ENCODE measurements around the gene PTK7.
"Not testable (repeated sequence)": the region's sequence is repeated elsewhere in the genome, so short reads cannot be mapped to it uniquely, and the experiment has no call there.

Gene PTK7

DNA sequence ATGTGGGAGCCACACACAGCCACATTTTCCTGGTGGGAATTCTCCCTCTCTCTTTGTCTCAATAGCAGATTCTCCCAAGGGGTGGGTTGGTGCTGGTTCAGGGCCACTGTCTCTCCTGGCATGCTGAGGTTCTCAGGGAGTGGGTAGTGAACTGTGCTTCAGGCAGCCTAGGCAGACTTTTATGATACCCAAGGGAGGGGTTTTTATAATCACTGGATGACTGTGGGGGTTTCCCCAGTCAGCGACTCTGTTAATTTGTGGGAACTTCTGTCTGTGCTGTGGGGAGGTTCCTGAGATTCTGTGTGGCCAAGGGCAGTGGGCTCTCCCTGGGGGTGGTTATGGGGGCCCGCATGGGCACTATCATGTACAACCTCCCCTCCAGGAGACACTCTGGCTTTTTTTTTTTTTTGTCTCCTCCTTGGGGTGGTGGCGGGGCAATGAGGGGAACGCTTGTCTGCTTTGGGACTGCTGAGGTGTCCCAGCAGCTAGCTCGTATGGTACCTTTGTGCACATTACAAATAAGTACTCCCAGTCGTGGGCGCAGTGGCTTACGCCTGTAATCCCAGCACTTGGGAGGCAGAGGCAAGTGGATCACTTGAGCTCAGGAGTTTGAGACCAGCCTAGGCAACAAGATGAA, 10.0 kb downstream of the PTK7 start:
- no peak for DNase-seq (ENCODE audit: low spot score)

DNA sequence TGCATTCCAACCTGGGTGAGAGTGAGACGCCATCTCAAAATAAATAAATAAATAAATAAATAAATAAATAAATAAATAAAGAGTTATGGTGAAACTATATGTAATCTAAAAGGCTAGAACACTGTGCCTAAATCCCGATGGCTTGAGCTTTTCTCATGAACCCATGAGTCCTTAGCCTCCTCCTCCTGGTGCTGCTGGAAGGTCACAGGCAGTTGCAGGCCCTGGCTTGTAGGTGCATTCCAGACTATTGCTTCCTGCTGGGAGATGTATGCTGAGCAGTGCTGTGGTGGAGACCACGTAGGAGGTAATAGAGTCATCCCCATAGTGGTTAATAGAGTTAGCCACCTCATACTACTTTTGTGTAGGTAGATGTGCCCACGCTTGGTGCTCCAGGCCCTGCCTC, 12.5 kb downstream of the PTK7 start:
- no peak for DNase-seq (ENCODE audit: low spot score)

DNA sequence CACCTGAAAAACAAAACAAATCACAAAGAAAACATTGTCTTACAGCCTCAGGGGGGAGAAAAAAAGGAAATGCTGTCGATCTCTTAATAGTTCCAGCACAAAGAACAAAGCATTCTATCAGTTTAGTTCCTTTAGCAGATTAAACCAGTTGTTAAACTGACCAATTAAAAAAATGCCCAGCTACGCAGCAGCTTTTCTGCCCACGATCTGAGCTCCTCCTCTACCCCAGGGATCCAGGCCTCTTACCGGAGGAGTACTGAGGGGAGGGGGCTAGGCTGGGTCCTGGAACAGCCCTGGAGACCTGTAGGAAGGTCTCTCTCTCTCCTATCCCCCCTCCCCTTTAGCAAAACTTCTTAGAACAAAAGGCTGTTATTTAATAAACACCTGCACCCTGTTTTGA, 13.4 kb downstream of the PTK7 start:
- no peak for DNase-seq (ENCODE audit: low spot score)

DNA sequence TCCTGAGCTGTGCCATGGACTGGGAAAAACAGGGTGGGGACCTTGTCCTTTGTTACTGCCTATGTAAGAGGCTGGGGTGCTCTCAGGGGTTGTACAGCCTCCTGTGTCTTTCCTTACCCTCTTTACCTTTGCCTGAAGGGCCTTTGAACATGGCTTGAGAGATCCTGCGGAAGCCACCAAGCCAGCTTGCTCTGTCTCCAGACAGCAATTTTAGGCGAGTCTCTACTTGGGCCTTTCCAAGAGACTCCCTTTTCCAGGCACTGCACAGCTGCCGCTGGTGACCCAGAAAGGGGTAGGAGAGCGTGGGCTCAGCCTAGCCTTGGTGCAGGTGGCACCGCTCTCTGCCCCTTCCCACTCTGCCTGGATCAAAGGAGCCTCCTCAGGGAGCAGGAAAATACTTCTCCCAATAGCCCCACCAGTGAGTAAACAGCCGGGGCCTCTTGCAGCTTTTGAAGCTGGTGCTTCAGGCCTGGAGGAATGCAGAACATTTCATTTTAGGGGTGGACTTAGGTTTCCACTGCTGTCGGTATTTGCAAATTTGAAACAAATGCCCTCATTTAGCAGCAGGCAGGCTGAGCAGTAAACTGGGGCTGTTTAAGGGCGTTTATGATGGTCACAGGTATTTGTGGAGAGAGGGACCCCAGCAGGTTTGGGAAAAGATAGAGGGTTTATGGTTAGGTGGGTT, 13.9 kb downstream of the PTK7 start:
- no peak for DNase-seq (ENCODE audit: low spot score)

DNA sequence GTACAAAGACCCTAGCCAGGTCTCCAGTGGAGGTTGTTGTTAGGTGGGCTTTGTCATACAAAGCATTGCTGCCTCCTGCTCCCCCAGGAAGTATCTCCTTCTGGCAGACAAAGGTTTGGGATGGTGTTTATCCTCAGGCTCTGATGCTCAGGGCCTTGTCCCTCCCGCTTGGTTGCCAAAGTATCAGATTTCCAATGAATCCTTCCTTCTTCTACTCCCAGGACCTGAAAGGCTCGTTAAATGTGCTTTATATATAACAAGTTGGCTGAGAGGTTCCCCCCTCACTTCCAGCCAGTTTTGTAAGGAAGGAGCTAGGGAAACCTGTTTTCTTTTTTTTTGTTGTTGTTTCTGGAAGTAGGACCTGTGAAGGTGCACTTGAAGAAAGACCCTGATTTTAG, 14.4 kb downstream of the PTK7 start:
- DNase-seq (ENCODE audit: low spot score): no peak

DNA sequence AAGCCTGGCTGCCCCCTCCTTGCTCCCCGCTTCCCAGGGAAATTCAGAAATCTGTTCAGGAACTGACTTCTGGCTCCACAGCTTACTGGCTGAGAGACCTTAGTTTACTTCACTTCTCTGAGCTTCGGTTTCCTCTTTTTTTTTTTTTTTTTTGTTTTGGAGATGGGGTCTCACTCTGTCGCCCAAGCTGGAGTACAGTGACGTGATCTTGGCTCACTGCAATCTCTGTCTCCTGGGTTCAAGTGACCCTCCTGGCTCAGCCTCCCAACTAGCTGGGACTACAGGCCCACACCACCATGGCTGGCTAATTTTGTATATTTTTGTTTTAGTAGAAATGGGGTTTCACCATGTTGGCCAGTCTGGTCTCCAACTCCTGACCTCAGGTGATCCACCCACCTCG, 14.9 kb downstream of the PTK7 start:
- DNase-seq (ENCODE audit: low spot score): no peak

DNA sequence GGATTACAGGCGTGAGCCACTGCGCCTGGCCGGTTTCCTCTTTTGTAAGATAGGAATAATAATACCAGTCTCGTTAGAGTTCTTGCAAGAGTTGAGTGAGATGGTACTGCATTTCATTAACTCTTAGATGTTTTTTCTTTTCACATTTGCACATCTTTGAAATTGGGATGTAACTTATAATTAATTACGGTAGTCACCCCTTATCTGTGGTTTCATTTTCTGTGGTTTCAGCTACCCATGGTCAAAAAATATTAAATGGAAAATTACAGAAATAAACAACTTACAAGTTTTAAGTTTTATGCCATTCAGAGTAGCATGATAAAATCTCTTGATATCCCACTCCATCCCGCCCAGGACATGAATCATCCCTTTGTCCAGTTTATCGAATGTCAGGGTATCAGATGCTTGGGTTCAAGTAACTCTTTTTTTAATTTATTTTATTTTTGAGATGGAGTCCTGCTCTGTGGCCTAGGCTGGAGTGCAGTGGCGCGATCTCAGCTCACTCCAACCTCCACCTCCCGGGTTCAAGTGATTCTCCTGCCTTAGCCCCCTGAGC, 15.4 kb downstream of the PTK7 start:
- no peak for DNase-seq (ENCODE audit: low spot score)

DNA sequence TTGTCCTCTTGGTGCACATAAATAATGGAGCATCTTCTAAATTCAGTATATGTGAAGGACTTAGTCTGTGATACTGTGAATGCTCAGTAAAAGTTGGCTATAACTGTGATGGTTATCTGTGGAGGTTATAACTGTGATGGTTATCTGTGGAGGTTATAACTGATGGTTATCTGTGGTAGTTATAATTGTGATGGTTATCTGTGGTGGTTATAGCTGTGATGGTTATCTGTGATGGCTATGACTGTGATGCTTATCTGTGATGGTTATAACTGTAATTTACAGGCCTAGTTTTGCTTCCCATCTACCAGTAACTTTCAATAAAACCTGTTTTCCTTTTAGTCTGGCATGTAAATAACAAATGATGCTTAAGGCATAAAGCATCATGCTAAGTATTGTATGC, 16.5 kb downstream of the PTK7 start:
- no peak for DNase-seq (ENCODE audit: low spot score)

DNA sequence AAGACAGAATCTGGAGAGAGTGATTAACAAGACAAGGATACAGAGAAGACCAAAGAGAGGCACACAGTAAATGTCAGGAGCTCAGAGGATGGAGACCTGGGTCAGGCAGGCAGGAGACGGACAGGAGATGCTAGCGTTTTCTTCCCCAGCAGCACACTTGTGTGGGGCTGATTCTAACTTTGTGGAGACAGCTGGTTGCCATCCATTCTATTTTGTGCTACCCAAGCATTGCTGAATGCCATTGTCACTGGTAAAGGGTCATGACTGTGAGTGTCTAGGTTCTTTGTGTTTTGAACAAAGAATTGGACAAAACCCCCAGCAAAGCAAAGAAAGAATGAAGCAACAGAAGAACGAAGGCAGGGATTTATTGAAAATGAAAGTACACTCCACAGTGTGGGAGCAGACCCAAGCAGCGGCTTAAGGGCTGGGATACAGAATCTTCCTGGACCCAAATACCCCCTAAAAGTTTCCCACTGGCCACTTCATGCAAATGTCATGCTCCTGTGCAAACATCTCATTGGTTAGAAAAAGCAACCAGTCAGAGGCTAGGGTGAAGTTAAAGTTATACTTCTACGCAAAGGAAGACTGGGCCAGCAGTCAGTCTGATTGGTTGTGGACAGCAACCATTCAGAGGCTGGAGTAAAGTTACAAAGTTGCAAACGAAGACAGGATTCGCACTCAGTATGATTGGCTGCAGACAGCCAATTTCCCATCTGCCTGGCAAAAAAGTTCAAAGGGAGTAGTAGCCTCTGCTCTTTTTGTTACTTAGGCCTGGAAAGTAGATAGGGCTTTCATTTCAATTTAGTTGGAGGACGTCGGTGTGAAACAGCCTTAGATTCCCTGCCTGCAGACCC, 17.5 kb downstream of the PTK7 start:
- no peak for DNase-seq (ENCODE audit: low spot score)

DNA sequence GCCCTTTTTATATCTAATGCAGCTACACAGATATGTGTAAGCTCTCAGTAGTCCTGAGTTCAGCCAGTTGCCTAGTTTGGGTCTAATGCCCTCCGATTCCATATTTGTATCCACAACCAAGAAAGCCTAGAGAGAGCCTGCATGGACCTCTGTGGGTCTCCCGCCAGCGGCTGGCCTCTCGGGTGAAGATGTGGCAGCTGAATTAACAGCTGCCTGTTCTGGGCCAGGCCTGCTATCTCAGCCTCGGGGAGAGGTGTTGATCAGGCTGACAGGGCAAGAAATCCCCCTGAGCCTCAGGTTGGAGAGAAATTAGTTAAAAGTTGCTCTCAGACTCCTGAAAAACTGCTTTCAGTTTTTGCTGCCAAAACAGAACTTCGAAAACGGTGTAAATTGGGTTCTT, 19.8 kb downstream of the PTK7 start:
- DNase-seq (ENCODE audit: low spot score): no peak

DNA sequence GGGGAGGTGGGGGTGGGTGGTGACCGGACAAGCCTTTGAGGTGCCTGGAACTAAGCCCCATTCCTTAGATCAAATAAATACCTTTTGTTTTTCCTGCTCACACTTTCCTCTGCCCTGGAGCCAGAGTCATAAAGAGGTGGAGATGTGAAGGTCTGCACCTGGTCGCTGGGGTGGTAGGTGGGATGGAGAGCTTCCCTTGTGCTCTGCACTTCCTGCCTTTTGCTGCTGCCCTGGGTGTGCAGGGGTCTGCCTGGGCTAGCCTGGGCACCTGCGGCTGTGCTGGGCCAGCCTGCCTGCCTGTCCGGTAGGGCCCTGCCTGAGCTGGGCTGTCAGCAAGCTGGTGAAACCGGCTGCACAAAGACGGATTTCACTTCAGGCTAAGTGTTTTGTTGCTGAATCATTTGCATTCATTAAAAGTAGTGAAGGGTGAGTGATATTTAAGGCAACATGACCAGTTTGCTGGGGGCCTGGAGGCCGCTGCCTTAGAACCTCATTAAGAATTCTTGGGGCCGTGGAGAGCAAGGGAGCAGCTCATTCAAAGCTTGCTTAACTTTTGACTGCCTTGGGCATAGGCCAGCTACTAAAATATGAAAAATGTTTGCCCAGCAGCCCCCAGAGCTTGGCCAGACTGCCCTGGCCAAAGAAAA, 20.5 kb downstream of the PTK7 start:
- DNase-seq (ENCODE audit: low spot score): no peak

DNA sequence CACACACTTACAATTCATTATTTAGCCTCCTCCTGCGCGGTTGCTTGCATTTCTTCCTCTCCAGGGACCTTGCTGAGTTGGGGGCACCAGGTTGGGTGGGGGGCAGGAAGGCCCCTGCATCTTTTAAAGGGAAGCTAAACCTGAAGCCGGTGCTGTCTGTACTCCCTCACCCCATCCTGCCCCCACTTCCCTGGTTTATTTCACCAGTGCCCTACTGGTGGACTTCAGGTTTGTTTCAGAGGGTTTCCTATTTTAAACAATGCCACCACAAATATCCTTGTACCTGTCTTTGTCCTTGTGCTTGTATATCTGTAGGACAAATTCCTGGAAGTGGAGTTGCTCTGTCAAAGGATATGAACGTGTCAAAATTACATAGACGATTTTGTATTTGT, 21.0 kb downstream of the PTK7 start:
- no peak for DNase-seq (ENCODE audit: low spot score)

DNA sequence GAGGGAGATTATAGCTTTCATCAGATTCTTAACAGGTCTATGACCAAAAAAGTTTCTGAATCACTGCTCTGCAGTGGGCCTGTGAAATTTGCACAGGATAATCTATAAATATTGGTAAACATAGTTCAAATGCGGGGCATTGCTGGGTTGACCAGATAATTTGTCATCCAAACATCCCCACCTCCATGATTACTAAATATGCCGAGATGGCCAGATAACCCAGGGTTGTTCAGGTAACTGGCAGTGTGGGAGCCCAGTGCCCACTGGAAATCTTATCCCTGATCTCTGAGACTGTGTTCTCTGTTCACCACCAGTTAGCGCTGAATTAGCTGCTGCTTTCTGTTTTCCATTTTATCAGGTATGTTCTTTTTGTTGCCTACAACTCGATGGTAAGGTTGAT, 21.4 kb downstream of the PTK7 start:
- DNase-seq (ENCODE audit: low spot score): no peak

DNA sequence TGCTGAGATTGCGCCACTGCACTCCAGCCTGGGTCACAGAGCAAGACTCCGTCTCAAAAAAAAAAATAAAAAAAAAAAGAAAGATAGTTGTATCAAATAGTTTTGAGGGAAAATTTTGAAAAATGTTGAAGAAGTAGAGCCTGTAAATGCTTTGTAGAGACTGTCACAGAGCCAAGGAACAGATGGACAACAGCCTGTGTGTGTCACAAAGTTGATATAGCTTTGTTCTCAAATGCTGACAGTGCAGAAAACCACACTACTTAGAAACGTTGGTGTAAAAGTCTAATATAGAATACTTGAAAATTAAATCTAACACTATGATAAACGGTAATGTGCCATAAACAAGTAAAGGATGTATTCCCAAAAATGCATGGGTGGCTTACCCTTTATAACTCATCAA, 25.4 kb downstream of the PTK7 start:
- no peak for DNase-seq (ENCODE audit: low spot score)

DNA sequence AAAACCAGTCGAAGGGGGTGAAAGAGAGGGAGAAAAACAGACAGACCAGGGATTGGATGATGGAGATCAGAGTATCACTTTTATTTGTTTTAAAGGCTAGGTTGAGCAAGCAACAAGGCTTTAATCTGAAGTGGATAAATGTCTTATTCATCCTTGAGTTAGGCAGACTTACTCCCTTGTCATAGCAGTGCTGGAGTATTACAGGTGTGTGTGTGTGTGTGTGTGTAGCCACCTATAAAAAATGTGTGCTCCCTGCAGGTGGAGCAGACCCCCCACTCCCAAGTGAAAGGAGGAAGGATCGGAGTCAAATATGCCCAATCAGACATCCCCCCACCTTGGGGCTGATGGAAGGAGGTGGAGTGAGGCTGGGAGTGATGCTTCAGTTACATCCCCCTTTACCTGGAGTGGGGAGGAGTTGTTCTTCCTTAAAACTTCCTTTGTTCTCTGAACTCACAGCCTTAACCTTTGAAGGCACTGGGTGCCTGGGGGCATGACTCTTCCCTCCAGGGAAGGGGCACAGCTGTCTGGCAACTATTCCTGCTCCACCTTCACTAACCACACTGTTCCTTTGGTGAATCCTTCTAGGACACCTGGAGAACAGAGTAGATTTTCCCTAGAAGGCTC, 27.3 kb downstream of the PTK7 start:
- DNase-seq (ENCODE audit: low spot score): no peak

DNA sequence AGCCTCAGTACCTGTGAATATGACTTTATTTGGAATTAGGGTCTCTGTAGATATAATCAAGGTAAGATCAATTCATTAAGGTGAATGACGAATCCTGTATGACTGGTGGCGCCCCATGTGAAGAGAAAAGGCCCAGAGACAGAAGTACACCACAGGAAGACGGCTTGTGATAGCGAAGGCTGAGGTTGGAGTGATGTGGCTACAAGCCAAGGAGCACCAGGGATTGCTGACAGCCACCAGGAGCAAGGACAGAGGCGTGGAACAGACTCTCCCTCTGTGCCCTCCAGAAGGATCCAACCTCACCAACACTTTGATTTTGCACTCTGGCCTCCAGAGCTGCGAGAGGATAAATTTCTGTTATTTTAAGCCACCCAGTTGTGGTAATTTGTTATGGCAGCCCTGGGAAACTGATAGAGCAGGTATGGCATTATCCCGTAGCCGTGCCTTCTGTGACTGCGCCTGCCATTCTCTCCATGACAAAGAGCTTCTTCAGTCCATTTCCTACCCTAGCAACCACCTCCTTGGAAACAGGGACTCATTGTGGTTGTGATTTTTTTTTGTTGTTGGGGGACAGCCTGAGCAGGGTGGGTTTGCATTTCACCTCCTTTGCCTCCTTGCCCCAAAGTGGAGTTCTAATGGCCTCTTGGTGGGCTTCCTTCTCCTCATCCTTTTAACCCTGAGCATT, 29.6 kb downstream of the PTK7 start:
- no peak for DNase-seq (ENCODE audit: low spot score)

DNA sequence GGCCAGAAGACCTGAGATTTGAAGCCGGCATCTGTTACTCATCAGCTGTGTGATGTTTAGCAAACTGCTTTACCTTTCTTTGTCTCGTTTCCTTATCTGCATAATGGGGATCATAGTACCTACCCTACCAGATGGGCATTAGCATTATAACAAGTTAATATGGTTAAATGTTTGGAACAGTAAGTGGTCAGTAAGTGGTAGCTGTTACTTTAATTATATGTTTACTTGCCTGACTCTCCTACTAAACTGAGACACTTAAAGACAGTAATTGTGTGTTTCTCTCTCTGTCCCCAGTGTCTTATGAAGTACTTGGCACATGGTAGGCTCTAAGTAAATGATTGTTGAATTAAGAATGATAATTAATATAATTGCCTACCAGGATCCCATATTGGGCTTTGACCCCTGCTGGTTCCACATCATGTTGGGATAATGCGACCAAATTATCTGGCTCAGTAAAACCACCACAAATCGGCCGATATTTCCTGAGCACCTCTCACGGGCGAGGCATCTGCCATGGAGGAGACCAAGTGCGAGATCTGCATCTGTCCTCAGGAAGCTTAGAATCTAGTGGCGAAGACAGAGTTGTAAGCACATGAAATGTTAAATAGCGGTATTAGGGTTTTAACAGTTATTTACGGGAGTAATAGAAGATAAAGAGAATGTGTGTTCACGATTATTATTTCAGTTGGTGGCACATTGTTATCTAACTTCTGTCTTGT, 31.4 kb downstream of the PTK7 start:
- no peak for DNase-seq (ENCODE audit: low spot score)

DNA sequence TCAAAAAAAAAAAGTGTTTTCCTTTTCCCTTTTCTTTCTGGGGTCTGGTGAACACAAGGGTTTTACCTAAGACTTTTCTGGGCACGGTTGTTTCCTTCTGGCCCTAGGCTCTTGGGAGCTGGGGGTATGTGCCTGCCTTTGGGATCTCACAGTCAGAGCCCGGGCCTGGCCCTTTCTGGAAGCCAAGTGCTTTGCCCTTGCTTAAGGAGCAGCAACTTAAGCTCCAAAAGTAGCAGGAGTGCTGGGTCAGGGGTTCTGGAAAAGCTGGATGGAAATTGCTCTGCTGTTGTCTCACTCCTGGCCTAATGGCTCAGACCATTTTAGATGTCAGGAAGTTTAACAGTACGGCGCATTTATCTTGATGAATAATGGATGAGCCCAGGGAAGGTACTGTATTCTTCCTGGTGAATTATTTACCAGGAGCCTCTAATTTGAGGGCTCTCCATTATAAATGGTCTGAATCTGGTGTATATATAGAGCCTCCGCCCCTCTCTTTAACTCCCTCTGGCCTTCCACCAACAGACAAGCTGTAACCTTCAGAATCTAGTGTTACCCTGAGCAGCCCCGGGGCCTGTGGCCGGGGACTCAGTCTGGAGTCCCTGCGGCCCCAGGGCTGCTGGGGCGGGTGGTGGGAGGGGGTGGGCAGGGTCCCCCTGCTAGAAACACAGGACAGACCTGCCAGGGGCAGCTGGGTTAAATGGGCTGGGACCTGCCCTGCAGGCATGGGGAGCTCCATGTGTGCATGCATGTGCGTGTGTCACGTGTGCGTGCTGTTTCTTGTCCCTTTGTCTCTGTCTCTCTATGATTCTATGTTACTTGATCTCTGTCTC, 37.5 kb downstream of the PTK7 start:
- no peak for DNase-seq (ENCODE audit: low spot score)

DNA sequence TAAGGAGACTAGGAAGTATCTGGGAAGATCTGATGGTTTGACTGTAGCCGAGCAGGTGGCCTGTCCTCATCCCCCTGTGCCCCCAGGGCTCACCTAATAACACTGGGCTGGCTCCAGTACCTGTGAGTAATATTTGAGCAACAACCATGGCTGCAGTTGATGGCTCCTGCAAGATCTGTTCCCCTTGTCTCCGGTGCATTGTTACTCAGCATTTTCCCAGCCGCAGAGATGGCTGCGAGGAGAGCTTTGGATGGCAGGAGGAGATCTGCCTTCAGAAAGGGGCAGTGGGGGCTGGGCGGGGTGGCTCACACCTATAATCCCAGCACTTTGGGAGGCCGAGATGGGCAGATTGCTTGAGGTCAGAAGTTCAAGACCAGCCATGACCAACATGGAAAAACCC, 39.3 kb downstream of the PTK7 start:
- no peak for DNase-seq (ENCODE audit: low spot score)

DNA sequence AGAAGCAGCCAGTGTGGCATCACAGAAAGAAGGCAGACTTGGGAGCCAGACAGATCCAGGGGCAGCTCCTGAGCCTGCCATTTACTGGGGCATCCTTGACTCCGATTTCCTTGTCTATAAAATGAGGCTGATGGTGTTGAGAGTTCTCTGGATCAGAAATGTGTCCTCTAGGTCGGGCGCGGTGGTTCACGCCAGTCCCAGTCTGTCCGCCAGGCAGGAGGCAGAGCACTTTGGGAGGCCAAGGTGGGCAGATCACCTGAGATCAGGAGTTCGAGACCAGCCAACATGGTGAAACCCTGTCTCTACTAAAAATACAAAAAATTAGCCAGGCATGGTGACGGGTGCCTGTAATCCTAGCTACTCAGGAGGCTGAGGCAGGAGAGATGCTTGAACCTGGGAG, 41.4 kb downstream of the PTK7 start:
- not testable (repeated sequence) for DNase-seq (ENCODE audit: low spot score)

Data from CD4-positive, alpha-beta T cell treated with Interleukin-2 at 100 ng/mL for 4 hours (primary cell).